HG02970 (cell line): ENCODE results near the gene PCYT1B.
A peak's percentile ranks its signal among the peaks of the same experiment; 100 is the strongest.
"Not testable (repeated sequence)": the region's sequence is repeated elsewhere in the genome, so short reads cannot be mapped to it uniquely, and the experiment has no call there.

ENCODE experiments used
- ATAC-seq: cut with Tn5 transposase; IDR thresholded peaks from one replicate; pipeline ENCODE4 v1.9.1; 2021; ENCODE audit warnings: mild to moderate bottlenecking, moderate library complexity, moderate number of reproducible peaks; ENCODE audit not compliant: unreplicated experiment, low FRiP score

Gene PCYT1B

DNA sequence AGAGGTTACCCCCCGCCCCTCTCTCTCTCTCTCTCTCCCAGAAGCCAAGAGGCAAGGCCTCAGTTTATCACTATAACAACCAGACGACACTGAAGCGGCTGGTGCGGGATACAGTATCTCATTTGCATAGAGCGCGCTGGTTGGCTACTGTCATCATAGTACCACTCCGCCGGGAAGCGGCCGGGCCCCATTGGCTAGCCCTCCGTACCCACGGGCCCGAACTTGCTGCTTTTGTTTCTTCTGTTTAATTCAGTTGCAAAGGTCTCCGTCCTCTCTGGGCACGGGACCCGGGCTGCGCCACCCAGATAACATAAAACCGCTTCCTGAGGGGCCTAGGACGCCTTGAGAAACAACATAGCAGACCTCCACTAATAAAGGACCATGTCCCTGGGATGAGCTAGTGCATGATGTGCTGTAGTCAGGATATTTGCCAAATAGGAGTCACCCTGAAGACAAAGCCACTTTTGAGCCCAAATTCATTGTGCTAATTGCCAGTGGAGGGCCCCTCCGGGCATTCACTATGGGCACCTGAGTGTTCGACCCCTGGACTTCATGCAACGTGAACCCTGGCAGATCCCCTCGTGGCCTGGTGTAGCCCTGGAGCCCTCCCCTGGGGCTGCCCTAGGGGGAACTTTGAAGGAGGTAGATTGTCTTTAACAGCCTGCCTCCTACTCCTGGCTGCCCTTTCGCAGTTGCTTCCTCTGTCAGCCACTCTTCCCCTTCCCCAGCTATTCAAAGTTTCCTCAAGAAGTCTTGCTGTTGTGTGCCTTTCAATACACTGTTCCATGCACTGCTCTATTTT lies at the start of gene PCYT1B:
TSS of gene PCYT1B (minus strand) at position 91 of the 802 bp plus-strand sequence. CDS start 242 bp downstream, outside the sequence.
- ATAC-seq = no peak

DNA sequence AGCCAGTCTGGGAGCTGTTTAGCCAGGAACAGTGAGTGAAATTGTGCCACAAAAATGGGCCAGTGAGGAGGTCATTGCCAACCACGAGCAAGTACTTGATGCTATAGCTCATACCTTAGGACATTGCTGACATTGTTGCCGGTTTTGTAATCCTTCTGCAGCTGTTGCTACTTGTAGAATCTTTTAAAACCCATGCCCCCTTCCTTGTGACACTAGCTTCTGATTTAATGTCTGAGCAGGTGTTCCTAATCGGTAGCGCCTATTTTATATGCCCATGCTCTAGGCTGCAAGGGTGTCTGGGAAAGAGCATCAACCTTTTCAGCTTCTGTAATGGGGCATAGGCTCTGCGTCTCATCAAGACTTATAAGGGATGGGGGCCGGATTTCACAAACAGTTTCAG lies 49.1 kb upstream of the PCYT1B start:
- no peak for ATAC-seq

DNA sequence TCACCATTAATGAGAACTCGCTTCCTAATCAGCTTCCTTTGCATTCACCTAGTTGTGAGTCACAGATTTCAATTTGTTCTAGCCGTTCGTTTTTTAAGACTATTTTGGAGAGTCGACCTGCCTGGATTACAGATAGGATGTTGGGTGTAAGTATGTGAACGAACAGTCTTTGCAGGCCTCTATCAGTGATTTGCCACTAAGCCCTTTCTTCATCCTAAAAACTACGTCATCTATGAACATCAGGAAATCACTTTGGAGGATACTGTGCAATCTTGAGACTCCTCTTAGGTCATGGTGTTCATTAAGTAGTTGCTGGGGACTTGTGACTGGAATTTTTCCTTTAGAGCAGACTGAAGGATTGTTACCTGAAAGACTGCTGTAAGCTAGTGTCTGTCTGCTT lies 47.7 kb upstream of the PCYT1B start:
- ATAC-seq = no peak

DNA sequence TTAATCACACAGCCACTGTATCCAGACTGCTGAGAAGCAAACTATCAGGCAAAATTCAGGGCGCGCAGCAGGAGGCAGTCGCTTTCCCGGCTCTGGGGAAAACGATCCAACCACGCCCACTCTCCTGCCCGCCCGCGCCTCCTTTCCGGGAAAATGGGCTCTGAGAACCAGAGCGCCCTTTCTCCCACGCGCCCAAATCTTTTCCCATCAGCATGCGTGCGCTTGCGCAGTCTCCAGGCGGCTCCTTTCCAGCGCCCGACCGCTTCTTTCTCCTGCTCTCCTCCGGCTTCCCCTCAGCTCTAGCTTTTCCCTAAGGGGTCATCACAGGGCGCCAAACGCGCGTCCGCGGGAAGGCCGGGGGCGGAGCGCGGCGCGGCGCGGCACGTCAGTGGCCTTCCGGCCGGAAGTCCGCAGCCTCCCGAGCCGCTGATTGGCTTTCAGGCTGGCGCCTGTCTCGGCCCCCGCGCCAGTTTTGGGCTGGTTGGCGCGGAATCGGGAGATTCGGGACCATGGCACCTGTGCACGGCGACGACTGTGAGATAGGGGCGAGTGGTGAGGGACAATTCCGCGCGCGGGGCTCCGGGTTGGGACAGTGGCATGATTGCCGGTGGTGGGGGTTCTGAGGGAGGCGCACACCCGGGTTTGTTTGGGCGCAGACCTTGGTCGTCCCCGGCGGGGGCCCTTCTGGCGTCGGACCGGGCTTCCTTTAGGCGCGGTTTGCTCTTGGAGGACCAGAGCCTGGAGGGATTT lies 46.5 kb upstream of the PCYT1B start, which contains the start of gene POLA1:
TSS of gene POLA1 (plus strand) at position 466 of the 750 bp plus-strand sequence. CDS start at position 510, 44 bp downstream.
- peak; percentile 90 for ATAC-seq

DNA sequence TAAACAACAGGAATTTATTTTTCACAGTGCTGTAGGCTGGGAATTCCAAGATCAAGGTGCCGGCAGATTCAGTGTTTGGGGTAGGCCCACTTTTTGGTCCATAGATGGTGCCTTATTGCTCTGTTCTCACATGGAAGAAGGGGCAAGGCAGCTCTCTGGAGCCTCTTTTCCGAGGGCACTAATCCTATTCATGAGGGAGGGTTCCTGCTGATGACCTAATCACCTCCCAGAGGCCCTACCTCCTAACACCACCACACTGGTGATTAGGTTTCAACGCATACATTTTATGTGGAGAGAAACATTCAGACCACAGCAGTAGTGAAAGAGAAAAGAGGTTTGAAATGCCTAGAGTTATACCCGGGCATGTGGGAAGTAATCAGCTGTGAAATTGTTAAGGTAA lies 45.2 kb upstream of the PCYT1B start:
- ATAC-seq = no peak

DNA sequence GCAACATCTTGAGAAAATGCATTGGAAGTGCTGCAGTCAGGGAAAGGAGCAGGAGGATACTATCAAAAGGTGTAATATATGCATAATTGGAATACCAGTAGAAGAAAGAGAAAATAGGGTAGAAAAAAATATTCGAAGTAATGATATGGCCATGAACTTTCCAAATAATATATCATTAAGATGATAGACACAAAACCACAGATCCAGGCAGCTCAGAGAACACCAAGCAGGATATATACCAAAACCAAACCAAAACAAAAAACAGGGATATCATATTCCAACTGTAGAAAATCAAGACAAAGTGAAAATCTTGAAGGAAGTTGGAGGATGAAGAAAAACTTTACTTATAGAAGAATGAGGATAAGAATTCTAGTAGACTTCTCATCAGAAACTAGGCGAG lies 36.9 kb upstream of the PCYT1B start:
- no peak for ATAC-seq

DNA sequence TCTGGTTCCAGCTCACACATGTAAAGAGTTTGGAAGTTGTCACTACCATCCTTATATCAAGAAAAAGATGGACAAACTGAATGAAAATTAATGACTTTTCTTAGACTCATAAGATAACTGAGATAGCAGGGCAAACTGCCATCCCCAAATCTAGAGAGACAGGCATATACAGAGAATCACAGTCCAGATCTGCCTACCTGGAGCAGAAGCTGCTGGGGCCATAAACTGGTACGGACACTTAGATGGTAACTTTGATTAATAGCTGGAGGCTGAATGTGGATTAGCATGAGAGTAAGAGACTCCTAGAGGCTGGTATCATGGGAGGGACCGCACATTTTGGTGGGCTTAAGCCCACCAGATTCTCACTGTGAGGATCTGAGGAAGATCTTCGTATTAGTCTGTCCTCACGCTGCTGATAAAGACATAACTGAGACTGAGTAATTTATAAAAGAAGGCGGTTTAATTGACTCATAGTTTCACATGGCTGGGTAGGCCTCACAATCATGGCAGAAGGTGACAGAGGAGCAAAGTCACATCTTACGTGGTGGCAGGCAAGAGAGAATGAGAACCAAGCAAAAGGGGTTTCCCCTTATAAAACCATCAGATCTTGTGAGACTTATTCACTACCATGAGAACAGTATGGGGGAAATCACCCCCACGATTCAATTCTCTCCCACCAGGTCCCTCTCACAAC lies 35.7 kb upstream of the PCYT1B start:
- no peak for ATAC-seq

DNA sequence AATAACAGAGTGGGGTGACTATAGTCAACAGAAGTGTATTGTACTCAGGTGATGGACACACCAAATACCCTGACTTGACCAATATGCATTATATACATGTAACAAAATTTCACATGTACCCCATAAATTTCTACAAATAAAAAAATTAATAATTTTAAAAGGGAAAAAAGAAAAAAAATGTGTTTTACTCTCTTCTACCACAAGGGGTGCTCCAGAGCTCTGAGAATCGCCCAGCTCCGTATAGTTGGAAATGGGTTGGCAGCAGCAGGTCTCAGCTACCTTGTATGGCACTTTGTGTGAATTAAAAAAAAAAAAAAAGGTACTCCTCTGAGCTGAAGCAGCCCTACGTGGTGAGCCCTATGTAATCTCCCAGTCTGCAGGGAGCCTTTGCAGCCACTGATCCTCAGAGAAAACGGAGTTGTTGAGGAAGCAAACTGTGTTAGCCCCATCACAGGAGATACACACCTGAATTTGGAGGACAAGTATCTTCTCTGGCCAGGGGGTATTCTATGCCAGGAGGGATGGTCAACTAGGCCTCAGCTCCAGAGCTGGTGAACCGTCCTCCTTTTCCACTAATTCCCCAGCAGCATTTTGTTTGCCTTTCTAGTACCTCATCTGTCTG lies 29.4 kb upstream of the PCYT1B start:
- no peak for ATAC-seq

DNA sequence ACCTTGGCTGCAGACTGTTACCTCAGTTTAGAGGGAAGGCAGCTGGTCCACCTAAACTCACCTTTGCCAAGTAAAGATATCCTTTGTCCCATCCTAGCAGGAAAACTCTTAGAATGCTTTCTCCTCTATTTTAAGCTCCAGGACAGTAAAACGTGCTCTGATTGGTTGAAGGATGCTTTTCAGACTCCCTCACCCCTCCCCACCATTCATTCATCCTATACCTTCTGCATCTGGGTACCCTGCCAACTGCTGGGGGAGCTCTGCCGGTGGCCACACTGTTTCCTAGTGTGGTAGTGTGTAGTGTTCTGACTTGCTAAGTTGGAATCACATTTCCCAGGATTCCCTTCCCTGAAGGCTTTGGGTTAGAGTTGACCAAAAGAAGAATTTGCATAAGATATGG lies 26.3 kb upstream of the PCYT1B start:
- ATAC-seq = no peak

DNA sequence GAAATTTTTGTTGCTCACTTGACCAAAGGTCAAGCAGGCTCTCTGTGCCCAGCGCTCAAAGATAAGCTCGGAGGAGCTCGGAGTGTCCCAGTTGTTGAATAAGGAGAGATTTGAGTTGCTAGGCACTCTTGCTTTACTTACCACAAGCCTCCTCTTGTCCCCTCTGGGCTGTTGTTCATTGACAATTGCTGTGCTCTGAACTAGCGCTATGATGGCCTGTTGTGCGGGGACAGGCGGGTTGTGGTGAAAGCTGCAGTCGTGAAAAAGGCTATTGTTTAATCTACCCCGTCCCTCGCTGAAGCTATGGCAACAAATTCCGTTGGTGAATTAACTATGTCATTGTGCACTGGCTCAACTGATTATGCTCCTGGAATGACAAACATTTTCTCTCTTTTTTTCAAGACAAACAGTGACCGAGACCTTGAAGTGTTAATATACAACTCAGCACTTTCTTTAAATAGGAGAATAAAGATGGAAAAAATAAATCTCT lies 25.6 kb upstream of the PCYT1B start:
- no peak for ATAC-seq

DNA sequence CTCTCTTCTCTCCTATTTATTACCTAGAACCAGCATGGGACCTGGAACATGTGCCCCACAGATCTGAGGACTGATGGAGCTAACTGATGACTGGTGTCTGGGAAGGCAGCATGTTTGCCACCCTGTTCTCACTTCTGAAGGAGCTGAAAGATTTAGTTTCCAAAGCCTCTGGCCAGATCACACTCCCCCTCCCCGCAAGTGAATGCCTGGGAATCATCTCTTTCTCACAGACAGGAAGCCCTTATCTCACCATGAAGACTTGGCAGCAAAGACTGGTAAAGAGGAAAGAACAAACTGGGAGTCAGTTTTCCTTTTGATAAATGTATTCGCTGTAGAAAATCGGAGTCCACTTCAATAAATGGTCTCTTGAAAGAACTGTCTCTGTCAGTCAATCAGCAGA lies 21.0 kb upstream of the PCYT1B start:
- no peak for ATAC-seq

DNA sequence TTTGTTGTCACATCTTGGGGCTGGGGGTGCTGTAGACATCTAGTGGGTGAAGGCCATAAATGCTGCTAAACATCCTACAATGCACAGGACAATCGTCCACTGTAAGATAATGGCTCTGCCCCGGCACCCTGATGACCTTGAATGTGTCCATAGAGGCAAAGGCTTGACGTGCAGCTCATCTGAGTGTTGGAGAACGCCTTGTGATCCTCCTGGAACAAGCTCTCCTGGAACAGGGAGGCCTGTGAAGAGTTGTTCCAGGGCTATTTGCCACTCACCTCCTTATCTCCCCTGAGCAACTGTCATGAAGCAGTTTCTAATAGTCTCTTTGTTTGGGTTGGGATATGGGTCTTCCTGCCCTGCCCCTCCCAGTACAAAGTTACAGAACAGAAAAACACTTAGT lies 15.2 kb upstream of the PCYT1B start:
- no peak for ATAC-seq

DNA sequence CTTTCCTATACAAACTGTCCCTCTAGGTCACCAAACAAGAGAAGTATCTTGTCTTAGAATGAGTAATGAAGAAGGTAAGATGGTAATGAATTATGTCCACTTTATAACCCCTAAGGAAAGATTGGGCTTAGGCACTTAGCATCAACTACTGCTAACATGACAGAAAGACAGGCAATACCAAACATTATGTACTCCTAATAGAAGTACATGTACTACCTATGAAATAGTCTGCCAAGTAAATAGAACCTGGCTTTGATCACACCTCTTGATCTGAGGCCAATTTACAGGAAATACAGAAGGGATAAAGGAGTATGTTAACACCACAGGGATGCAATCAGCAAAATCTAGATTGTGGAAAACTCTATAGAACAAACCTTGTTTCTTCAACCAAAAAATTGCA lies 14.1 kb upstream of the PCYT1B start:
- no peak for ATAC-seq

DNA sequence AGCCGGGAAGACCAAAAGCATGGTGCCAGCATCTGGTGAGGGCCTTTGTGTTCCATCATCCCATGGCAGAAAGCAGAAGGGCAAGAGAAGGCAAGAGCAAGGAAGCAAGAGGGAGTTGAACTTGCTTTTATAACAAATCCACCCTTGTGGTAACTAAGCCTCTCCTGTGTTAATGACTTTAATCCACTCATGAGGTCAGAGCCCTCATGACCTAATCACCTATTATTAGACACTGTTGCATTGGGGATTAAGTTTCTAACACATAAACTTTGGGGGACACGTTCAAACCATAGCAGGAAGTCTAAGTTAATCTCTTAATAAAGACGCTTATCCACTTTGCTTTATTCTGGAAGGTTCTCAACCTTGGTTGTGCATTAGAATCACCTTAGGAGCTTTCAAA lies 12.5 kb upstream of the PCYT1B start:
- ATAC-seq = no peak

DNA sequence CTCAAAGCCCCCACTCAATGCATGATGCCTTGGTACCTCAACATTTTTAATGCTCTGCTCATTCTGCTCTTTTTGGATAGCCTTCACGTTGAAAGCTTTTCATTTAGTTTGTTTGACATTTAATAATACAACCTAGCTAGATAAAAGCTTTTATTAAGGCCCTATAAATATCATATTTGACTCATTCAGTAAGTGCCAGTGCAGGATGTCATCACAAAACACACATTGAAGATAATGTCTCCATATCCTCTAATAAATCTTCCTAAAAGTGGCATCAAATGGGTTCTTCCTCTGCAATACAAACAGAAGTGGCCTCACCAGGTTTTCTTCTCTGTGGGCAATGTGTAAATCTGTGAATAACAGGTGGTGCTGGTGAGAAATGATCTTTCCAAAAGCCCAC lies 12.0 kb upstream of the PCYT1B start:
- ATAC-seq = no peak

DNA sequence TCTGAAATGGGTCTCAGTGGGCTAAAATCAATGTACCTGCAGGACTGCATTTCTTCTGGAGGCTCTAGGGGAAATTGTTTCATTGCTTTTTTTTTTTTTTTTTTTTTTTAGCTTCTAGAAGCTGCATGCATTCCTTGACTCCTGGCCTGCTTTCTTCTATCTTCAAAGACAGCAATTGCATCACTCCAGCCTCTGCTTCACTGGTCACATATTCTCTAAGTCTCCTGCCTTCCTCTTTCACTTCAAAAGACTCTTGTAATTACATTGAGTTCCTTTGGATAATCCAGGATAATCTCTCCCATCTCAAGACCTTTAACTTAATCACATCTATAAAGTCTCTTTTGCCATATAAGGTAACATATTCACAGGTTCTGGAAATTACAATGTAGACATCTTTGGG lies 11.3 kb upstream of the PCYT1B start:
- ATAC-seq = no peak

DNA sequence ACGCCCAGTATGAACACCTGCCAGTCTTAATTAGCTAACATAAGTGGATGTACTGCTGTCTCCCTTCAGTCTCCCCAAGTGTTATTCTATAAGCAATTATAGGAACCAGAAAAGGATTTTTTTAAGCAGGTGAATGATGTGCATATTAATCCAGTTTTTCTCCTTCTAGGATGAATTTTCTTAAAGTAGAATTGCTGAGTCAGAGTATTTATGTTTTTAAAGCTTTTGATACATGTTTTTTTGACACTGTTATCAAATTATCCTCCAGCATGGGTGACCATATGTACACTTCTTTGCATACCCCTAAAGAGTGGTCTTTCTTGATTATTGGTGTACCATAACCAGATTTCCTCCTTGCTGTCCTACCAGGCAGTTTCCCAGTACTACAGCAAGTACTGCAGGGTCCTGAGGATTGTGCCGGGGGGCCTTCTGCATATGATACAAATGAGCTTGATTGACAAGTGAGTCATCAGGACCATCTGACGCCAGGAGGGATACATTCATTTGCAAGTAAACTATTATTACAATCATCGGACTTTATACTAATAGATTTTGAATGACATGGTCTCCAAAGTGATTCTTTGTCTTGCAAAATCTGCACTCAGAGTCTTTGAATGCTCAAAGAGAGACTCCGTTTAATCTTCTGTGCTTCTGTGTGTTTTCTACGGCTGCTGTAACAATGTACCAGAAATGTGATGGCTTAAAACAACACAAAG lies 10.7 kb upstream of the PCYT1B start:
- no peak for ATAC-seq

DNA sequence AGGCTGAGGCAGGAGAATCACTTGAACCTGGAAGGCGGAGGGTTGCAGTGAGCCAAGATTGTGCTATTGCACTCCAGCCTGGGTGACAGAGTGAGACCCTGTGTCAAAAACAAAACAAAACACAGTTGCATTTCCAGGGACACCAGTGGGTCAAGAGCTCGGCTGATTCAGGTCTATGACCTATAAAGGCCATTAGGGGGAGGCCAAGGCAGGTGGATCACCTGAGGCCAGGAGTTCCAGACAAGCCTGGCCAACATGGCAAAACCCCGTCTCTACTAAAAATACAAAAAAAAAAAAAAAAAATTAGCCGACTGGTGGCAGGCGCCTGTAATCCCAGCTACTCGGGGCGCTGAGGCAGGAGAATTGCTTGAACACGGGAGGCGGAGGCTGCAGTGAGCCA lies 8.5 kb upstream of the PCYT1B start:
- ATAC-seq = not testable (repeated sequence)

DNA sequence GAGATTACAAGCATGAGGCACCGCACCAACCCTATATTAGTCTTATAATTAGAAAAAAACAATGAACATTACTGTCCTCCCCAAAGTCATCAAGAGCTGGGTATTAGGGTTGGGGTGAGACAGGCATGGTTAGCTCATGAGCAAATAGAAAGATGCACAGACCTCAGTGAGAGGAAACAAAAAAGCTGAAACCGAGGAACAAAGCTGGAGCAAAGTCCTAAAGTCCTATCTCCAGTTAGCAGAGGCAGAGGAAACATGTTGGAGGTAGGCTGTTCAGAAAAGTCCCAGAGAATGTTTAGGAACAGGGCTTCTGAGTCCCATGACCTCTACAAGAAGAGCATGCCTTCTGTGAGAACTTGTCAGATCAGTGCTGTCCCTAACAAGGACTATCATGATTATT lies 4.6 kb upstream of the PCYT1B start:
- no peak for ATAC-seq

DNA sequence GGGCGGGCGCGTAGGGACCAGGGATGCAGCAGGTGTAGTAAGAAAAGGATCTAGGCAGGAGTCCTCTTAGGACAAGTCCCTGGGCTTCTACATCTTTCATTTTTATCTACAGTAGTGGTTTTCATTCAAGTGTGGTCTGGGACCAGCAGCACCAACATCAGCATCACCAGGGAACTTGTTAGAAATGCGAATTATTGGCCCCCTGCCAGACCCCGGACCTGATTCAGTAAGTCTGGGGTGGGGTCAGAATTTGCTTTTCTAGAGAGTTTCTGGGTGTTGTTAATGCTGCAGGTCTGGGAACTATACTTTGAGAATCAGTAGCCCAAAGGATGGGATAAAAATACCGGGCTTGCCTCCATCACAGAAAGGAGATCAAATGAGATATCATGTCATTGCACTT lies 1.3 kb upstream of the PCYT1B start:
- ATAC-seq = no peak
